NCI-H446 treated with DMSO at 0.1 percent for 48 hours (cell line): ENCODE measurements around the gene SH3GL1.

Experiments used
- DNase-seq: peaks from one replicate; lab custom pipeline; 2025; lab: John Stamatoyannopoulos, UW

SH3GL1 gene

DNA sequence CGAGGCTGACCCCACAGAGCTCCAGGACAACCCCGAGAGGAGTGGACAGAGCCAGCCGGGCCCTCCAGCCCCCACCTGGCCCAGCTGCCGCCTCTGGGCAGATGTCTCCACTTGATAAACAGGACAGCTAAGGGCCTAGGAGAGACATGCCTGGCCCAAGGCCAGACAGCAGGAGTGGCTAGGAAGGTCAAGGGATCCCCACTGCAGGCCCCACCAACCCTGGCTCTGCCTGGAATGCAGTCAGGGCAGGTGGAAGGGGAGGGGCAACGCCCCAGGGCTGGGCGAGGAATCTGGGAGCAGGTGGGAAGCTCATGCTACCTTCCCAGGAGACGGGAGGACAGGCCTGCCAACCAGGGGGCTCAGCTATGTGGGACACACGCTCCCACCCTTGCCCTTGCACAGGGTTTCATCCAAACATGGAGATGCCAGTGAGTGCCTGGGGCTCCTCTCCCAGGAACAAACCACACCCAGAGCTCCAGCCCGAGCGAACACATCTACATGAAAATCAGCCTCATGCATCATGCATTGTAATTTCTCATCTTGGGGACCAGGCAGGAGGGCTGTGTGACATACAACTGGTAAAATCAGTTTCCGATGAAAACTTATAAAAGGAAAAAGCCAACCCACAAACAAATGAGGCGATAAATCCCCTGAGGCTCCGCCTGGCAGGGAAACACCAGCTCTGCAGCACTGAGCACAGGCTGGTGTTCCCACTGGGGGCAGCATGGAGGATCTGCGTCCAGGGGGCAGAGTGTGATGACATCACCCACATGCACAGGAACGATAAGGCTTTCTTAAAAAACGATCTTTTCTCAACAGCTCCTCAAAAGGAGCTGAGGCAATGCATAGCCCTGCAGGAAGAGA lies 25.0 kb downstream of the SH3GL1 start:
- DNase-seq = peak; percentile 35

DNA sequence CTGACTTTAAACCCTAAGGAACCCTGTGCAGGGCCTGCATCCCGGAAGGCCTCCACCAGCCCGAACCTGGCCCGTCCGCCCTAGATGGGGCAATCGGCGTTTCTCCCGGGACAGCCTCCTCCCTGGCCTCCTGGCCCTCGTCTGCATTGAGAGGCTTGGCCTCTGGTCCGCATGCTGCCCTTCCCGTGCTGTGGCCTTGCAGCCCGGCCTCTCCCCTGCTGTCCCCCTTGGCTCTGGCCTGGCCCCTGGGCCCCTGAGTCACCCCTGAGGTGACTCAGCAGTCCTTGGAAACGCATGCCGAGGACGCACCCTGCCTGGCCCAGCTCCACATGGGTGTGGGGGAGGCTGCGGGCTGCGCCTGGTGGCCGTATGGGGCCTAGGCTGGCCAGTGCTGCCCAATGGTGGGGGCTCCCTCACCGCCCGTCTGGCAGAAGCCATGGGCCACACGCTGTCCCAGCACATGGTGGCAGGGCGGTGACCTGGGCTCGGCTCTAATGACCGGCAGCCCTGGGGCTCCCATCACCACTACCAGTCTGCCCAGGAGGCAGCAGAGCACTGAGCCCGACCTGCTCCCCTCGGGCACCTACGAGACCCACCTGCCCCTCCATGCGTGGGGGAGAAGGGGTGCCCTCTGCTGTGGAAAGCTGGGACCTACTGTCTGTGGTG lies 25.7 kb downstream of the SH3GL1 start:
- DNase-seq = no peak

DNA sequence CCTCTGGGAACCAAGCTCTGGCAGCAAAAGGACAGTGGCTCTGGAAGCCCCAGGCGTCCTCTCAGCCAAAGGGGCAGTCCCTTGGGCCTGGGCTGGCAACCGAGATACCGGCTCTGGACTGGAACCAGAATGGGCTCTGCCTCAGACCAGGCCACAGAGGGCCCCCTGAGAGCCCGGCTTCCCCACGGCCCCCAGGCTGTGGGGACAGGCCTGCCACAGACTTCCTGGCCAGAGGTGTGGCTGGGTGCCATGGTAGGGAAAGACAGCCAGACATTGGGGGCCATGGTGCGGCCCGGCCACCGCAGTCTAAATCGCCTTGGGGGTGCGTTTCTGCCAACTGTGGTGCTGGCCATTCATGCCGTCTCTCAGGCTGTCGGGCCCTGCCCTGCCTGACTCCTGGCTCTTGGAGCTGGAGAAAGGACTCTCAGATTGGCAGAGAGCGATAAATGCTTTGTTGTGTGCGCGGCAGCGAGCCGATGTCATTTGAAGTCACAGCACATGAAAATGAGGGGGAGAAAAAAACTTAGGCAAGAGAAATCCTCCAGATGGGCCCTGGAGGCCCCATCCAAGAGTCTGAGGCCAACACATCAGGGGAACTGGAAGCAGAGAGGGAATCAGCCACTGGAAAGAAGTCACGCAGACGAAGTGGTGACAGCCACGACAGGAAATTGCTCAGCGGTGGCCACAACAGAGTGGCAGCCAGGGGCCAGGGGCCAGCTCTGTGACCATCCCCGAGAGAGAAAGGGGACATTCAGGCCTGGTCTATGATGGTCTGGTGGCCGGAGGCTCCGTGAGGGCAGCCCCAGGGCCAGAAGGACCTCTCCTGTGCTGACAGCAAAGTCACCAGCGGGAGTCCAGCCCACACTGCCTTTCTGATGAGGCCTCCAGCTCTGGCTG lies 26.5 kb downstream of the SH3GL1 start:
- no peak for DNase-seq

DNA sequence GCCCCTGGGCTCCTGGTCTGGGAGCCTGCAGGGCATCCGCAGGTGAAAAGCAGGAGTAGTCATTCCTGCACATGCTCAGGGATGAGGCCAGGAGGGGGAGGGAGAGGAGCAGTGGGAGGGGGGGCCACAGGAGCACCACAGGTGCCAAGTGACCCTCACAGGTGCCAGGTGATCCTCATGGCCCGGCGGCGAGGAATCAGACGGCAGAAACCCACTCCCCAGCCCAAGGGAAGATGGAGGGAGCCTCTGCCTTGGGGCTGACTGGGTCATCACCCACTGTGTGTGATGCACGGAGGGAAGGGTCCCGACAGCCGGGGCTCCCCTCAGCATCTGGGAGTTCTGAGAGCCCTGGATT lies 27.4 kb downstream of the SH3GL1 start:
- no peak for DNase-seq

DNA sequence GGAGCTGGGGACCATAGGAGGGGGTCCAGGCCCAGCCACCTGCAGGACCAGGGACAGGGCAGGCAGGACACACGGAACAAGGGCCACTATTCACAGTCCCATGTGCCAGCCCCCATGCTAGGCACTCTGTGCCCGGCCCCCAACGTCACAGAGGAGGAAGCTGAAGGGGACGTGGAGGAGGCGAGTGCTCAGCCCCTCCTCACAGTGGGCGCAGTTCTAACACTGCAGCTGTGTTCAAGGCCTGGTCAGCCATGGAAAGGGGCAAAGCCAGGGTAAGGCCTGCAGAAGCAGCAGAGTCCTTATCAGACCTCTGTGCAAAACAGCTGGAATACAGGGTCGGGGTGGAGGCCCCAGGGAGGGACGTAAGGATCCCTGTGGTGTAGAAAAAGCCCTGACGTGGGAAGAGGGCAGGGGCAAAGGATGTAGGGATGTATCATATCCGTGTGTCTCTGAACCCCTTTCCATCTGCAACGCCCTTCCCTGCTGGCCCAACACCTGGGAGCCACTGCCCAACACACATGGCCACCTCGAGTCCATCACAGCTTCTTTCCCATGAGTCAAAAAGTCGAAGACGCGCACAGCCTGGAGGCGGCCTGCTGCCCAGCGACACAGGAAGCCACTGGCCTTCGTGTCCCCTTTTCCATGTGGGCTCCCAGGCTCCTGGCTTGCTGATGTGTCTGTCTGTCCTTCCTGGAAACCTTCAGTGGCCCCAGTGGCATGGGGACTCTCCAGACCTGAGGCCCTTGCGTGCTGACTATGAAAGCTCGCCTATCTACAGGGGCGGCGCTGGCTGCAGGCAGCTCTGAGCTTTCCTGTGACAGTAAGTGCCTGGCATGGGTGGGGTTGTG lies 28.0 kb downstream of the SH3GL1 start:
- no peak for DNase-seq

DNA sequence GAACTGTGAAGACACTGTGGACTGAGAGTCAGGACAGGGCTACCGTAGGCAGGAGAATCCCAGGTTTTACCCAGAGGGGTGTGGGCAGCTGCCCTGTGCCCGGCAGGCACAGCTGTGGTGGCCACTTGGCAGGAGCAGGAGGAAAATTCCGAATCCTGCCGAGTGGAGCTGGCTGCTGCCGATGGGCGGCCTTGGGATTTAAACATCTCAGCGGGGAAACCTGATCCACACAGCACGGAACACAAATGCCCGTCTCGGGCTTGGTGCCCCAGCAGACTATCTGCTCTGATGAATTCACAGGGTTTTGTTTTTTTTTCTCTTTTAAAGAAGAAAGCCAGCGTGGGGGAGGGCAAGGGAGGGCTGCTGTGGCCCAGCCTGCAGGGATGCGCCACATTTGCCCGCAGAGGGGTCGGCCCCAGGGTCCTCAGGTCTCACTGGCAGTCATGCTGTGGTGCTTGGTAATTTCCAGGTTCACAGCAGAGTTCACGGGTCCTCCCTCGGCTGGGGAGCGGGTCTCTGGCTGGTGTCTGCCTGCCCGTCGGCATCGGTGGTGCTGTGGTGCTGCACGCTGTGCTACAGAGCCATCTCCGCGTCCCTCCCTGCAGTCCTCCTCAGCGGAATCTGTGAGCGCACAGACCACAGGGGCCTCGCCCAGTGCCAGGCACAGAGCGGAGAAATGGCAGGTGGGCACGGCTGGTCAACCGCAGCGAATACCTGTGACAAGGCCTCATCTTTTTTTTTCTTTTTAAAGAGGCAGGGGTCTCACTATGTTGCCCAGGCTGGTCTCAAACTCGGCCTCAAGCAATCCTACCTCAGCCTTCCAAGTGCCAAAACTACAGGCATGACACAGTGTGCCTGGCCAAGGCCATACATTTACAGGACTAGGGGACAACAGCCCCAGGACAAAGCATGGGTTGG lies 28.8 kb downstream of the SH3GL1 start:
- DNase-seq = no peak

DNA sequence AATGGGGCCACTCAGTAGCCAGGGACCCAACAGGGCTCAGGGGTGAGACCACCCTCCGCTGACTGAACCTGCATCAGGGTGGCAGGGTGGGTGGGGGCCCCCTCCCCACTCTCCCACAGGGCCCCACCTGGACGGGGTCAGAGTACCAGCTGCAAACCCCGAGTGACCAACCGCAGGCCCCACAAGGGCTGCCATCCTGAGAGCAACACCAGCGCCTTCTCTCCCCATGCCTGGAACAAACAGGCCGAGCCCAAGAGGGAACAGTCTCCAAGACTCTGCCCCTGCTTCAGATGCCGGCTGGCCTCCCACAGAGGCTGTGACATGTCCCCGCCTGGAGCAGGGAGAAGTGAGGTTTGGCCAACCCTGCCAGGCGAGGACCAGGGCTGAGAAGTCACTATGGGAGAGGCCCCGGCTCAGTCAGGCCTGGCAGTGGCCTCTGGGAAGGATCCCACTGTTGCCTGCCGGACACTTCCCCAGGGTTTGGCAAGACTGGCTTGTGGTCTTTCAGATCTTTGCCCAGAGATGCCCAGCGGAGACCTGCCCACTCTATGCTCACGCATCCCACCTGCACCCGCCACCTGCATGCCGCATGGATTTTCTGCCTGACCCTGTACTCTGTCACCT lies 29.8 kb downstream of the SH3GL1 start:
- DNase-seq = no peak

DNA sequence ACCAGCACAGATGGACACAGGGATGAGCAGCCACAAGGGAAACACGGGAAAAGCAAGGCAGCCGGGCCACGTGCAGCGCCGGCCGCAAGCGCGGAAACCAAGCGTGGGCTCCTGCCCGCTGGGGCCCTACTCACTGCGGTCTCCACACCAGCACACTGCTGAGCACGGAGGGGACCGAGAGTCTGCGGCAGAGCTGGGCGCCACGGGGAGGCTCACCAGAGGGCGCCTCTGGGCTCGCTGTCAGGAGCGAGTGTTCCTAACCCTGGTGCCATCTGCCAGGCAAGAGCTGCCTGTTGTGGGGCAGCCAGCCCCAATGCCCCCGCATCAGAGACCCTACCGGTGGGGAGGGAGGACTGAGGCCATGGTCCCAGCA lies 30.5 kb downstream of the SH3GL1 start:
- no peak for DNase-seq

DNA sequence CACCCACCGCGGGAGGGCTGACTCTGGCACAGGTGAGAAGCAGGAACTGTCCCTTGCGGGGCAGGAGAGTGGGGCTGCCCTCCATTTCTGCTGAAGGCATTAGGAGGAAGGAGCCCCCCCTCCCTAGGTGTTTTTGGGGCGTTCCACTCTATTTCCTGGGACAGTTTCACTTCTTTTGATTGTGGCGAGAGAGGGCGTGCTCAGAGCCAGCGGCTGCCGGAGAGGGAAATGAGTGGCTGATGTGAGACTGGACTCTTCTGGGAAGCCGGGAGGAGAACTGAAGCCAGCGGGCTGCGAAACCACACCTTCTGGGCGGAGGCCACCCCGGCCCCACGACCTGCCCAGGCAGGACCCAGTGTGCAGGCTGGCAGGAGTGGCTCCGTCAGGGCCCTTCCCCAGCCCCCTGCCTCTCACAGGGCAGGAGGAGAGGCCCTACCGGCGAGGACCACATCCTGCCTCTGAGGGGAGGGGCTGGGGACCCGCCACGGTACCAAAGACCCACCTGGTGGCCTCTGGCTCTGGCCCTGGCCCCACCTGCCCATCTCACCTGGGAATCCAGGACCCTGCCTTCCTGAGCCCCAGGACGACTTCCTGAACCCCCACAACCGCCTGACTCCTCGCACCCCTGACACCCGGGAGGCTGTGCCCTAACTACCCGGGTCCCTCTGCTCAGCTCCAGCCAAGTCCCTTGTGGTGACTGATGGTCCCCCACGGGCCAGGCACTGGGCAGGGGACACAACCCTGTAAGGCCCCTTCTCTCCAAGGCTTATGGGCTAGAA lies 31.0 kb downstream of the SH3GL1 start:
- no peak for DNase-seq

DNA sequence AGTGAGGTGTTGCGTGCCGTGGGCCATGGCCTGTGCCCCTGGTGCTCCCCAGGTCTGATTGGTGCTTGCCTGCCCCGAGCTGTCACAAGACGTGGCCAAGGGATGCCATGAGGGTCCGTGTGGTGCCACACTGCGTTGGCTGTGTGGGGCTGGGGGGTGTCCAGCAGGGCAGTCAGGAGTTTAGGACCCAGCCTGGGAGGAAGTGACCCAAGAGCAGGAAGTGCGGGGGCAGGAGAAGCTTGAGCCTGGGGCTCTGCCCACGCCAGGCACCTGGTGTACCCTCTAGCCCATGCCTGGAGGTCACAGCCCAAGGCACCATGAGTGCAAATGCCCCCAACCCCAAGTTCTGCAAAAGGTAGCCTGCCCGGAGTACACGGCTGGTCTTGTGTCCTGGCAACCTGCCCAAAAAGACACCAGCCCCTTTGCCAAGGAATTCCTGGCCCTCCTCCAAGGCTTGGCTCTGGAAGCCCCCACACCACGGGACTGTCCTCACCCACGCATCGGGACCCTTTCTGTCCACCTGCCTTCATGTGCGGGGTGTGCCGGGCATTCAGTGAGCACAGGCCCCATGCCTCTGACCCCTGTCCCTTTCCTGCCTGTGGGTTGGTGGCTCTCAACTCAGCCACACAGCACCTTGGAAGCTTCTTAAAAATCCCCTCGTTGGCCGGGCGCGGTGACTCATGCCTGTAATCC lies 32.1 kb downstream of the SH3GL1 start:
- no peak for DNase-seq

DNA sequence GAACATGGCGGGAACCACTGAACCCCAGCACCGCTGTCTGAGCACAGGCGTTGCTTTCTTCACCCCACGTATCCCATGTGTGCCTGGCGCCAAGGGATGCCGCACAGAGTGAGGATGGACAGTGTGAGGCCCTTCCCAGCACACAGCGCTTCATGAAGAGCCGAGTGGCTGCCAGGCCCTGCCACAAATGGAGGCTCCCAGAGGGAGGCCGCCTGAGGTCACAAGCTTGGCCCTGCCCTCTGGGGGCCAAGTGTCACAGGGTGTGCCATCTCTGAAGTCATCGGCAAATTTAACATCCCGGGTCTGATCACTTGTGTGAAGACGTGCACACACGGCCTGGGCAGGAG lies 32.6 kb downstream of the SH3GL1 start:
- no peak for DNase-seq

DNA sequence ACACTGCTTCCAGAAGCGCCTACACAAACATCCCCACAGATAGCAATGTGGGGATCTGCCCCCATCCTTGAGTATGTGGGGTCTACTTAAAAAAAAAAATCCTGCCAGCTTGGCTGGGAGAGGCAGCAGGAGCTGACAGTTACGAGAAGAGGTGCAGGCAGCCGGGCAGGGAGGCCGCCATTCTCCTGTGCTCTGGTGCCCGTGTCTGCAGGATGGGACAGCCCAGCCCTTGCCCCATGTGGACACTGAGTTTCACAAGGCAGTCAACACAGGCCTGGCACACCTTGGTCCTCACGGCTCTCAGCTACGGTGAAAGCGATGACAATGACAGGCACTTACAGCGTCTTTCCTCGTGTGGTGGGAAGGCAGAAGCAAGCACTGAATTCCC lies 33.0 kb downstream of the SH3GL1 start:
- no peak for DNase-seq

DNA sequence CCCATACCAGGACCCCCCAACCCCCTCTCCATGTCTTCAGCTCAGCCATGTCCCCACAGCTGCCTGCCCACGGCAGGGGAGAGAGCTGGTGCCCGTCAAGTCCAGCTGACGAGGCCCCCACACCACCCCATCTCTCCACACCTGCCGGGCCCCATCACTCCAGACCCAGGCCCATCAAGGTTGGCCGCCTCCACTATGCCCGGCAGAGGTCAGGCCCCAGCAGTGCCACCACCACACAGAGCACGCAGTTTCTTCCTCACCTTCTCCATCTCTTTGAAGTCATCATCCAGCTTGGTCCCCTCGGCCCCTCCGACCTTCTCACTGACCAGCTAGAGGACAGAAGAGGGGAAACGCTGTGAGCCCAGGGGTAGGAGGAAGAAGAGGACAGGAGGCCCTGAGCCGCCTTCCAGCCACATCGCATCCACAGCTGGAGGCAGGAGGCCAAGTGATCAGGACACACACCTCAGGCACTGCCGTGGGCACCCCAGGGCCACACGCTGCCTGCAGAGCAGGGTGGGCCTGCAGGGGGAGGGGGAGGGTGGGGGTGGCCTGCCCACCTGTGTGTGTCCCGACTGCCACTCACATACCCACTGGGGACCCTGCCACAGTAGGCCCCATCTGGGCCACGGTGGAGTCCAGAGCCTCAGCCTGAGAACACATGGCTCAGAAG lies 33.5 kb downstream of the SH3GL1 start:
- no peak for DNase-seq

DNA sequence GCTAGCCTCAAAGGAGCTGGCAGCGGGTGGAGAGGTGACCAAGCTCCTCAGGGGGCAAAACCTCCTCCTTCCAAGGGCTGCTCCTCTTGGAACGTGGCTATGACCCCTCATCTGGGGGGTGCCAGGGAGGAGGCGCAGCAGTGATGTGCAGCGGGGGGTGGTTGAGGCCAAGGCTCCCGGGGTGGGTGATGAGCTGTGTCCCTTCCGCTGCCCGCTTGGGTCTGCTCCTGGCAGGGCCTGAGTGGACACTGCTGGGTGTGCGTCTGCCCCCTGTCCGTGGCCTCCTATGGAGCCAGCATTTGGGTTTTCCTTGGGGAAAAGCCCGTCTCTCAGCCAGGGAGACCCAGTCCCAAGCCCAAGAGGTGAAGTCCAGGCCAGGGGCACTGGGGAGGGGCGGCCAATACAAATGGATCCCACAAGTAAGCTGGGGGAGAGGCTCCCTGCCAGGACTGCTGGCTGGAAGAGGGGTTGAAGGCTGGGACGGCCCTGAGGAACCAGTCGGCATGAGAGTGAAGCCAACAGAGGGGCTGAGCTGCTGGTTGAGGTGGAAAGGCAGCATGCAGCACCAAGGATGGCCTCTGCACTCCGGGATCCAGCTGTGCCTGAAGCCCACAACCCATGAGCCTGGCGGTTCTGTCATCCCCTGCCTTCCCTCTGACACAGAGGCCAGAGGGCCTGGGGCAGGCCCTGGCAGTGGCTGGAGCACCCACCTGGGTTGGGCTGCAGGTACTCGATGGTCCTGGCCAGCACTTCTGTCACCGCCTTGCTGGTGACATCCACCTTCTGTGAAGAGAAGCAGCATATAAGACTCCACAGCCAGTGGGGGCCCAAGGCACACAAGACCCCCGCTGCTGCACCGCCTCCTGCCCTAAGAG lies 34.3 kb downstream of the SH3GL1 start:
- DNase-seq = no peak

DNA sequence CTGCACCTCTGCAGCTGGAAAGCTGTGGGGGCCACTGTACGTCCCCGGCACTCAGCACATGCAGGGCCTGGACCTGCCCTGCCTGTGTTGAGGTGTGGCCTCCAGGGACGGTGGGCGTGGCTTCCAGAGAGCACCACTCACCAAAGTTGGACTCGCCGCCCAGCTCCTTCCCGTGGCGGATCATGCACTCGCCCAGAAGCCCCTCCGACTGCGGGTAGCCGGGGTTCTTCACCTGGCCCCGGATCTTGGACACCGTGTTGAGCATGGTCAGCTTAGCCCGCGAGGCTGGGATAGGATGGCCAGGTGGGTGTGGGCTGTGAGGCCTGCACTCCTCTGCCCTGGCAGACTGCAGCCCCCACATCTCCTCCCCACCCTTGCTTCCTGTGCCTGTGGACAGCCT lies 35.0 kb downstream of the SH3GL1 start:
- no peak for DNase-seq

DNA sequence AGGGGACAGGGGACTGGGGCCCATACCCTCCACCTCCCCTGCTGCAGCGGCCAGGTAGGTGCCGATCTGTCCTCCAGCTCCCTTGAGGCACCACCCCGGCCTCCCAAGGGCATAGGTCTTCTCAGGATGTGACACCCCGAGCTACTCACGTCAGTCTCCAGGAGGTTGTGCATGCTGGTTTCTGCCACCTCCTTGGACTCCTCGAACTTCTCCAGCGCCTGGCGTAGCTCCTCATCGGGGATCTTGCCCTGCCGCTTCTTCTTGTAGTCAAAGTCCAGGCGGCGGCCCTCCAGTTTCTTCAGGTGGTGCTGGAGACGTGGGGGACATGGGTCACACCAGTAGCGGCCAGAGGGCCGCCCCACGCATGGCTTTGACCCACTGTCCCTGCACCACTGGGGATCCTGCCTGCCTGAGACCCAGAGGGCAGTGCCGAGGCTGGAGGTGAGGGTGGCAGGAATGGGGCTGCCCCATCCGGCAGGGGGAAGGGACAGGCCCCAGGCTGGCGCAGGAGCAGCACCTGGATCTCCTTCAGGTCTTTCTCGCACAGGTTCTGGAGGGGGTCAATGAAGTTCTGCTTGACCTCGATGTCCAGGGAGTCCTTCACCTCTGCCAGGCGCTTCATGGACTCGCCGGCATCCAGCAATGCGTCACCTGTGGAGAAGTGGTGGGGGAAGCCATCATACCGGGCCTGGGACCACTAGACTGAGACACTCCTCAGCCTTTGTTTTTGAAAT lies 36.6 kb downstream of the SH3GL1 start:
- no peak for DNase-seq
